Measurements from ENCODE around the gene MAP9. TPM values are rescaled to one million over a fixed set of nuclear protein-coding genes. Genes with fewer than 3 reads are reported as not detected.
"Not testable (repeated sequence)": the region's sequence is repeated elsewhere in the genome, so short reads cannot be mapped to it uniquely, and the experiment has no call there.

The MAP9 gene
- total and polyA plus RNA-seq, 5 donors from 2014 or later = 1.1 to 3.3 (median 2.6) TPM

DNA sequence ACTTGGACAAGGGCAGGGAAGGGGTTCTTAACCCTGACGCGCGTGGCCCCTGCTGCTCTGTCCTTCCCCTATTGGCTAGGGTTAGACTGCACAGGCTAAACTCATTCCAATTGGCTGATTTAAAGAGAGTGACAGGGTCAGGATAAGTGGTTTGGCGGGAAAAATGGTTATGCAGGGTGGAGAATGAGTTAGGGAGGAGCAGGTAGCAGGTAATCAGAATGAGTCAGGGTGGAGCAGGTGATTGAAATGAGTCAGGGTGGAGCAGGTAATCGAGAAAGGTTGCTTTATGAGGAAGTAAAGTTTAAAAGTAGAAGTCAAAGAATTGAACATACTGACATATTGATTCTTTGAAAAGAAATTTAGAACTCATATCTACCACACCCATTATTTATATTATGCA is 64.7 kb downstream of the MAP9 start:
- H3K36me3 Mint-ChIP-seq; H3K27me3 Mint-ChIP-seq; ATAC-seq (ENCODE audit: low read depth in 2 of 2); H3K36me3 ChIP-seq (ENCODE audit: control insufficient read depth, insufficient read depth, low read length); H3K4me1 ChIP-seq (ENCODE audit: control insufficient read depth, insufficient read depth, low read length, poor library complexity, severe bottlenecking); H3K9me3 ChIP-seq (ENCODE audit: control insufficient read depth in 2 of 2, low read length in 2 of 2); H3K9me3 Mint-ChIP-seq; H3K27ac Mint-ChIP-seq; H3K27ac ChIP-seq (ENCODE audit: insufficient read depth, low read length, poor library complexity, severe bottlenecking); H3K4me3 Mint-ChIP-seq; H3K27me3 ChIP-seq (ENCODE audit: control insufficient read depth, insufficient read depth, low read length); DNase-seq; H3K4me3 ChIP-seq (ENCODE audit: low read depth, low read length); H3K4me1 Mint-ChIP-seq: not testable (repeated sequence)

DNA sequence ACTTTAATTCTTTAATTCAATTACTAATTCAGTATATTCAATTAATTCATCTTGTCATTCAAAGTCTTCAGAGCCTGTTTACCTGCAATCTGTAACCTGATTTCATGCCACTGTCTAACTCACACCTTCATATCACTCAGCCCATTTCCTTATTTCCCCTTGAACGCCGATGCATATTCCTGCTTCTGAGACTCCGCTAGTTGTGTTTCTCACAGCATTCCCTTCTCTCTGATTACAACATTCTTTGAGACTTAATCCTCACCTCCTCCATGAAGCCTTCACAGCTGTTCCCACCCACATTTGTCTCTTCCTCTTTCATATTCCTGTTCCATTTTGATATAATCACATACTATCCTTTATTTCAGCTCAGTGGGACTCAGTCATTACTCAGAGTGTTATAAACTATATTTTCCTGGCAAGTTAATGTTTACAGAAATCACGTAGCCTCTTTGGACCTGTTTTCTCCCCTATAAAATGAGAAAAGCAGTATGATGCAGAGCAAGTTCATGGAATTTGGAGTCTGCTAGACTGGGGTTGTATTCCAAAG is 69.0 kb downstream of the MAP9 start:
- H3K4me1 Mint-ChIP-seq = no peaks in the 10 kb centered on the region
- no peak overlapping the region for H3K27ac ChIP-seq (ENCODE audit: insufficient read depth, low read length, poor library complexity, severe bottlenecking)
- no peak overlapping the region for H3K4me3 ChIP-seq (ENCODE audit: low read depth, low read length)
- no peaks in the 10 kb centered on the region for H3K36me3 Mint-ChIP-seq
- no peak for ATAC-seq (ENCODE audit: low read depth in 2 of 2)
- H3K4me1 ChIP-seq (ENCODE audit: control insufficient read depth, insufficient read depth, low read length, poor library complexity, severe bottlenecking) = no peaks in the 10 kb centered on the region
- H3K27me3 ChIP-seq (ENCODE audit: control insufficient read depth, insufficient read depth, low read length) = no peaks in the 10 kb centered on the region
- no peak for DNase-seq
- H3K36me3 ChIP-seq (ENCODE audit: control insufficient read depth, insufficient read depth, low read length) = no peaks in the 10 kb centered on the region
- no peaks in the 10 kb centered on the region for H3K9me3 ChIP-seq (ENCODE audit: control insufficient read depth in 2 of 2, low read length in 2 of 2)
- peaks cover 0 to 9% (median 3%) of the 10 kb centered on the region in 7 donors for H3K9me3 Mint-ChIP-seq
- peaks cover 5% of the 10 kb centered on the region for H3K27me3 Mint-ChIP-seq
- H3K27ac Mint-ChIP-seq = no peak overlapping the region
- H3K4me3 Mint-ChIP-seq = no peak overlapping the region

DNA sequence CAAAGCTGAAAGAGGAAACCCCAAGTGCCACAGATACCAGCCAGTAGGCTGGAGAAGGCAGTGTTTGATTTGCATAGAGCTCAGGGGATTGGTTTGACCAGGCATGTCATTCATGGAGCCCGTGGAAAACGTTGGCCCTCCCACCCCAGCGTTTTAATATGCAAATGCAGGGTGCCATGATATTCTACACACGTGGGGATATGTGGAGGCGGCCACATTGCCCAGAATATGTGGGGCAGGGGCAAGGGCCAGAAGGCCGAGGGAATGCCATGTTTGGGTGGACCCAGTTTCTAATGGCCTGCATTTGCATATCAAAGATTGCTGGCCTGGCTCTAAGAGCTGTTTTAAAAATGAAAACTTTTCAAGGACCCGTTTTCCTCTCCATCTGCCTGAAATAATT is 71.1 kb downstream of the MAP9 start:
- no peaks in the 10 kb centered on the region for H3K36me3 ChIP-seq (ENCODE audit: control insufficient read depth, insufficient read depth, low read length)
- no peak overlapping the region for H3K4me3 Mint-ChIP-seq
- H3K9me3 Mint-ChIP-seq = peaks cover 0 to 4% (median 0%) of the 10 kb centered on the region in 7 donors
- H3K27ac Mint-ChIP-seq = no peak overlapping the region
- H3K36me3 Mint-ChIP-seq = no peaks in the 10 kb centered on the region
- H3K4me1 ChIP-seq (ENCODE audit: control insufficient read depth, insufficient read depth, low read length, poor library complexity, severe bottlenecking) = no peaks in the 10 kb centered on the region
- no peaks in the 10 kb centered on the region for H3K4me1 Mint-ChIP-seq
- ATAC-seq (ENCODE audit: low read depth in 2 of 2) (no peak), DNase-seq (no peak)
- H3K4me3 ChIP-seq (ENCODE audit: low read depth, low read length) = no peak overlapping the region
- H3K27me3 Mint-ChIP-seq = peaks cover 5% of the 10 kb centered on the region
- no peak overlapping the region for H3K27ac ChIP-seq (ENCODE audit: insufficient read depth, low read length, poor library complexity, severe bottlenecking)
- no peaks in the 10 kb centered on the region for H3K27me3 ChIP-seq (ENCODE audit: control insufficient read depth, insufficient read depth, low read length)
- no peaks in the 10 kb centered on the region for H3K9me3 ChIP-seq (ENCODE audit: control insufficient read depth in 2 of 2, low read length in 2 of 2)

DNA sequence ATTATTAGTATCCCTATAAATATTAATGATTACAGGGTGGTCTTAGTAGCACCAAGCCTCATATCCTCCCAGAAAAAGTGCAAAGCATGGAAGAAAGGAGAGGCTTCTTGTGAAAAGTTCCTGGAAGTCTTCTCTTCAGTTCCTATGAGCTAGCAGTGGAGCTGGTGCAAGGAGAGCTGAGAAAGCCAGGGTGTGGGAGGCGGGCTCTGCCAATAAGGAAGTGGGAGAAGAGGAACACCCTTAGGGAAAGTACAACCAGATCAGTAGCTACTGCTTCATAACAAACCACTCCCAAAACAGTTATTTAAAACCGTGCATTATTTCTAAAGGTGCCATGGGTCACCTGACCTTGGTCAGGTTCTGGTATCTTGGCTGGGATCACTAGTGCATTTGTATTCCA is 72.4 kb downstream of the MAP9 start:
- ATAC-seq (ENCODE audit: low read depth in 2 of 2) (no peak), DNase-seq (no peak)
- Histone ChIP-seq H3K4me1 (ENCODE audit: control insufficient read depth, insufficient read depth, low read length, poor library complexity, severe bottlenecking) (no peaks in the 10 kb centered on the region), H3K27ac (ENCODE audit: insufficient read depth, low read length, poor library complexity, severe bottlenecking) (no peak overlapping the region), H3K9me3 (ENCODE audit: control insufficient read depth in 2 of 2, low read length in 2 of 2) (no peaks in the 10 kb centered on the region), H3K36me3 (ENCODE audit: control insufficient read depth, insufficient read depth, low read length) (no peaks in the 10 kb centered on the region), H3K4me3 (ENCODE audit: low read depth, low read length) (no peak overlapping the region), H3K27me3 (ENCODE audit: control insufficient read depth, insufficient read depth, low read length) (no peaks in the 10 kb centered on the region)
- Mint-ChIP-seq H3K27me3 (peaks cover 5% of the 10 kb centered on the region), H3K4me1 (no peaks in the 10 kb centered on the region), H3K9me3 (peaks cover 0 to 4% (median 0%) of the 10 kb centered on the region in 7 donors), H3K27ac (no peak overlapping the region), H3K4me3 (no peak overlapping the region), H3K36me3 (no peaks in the 10 kb centered on the region)

GRCh38 chr4:155299103-155299502 is 77.7 kb downstream of the MAP9 start:
- no peak for DNase-seq
- Mint-ChIP-seq H3K4me1 (no peaks in the 10 kb centered on the region), H3K27me3 (no peaks in the 10 kb centered on the region), H3K27ac (no peak overlapping the region), H3K9me3 (peaks cover 0 to 5% (median 0%) of the 10 kb centered on the region in 7 donors), H3K36me3 (no peaks in the 10 kb centered on the region), H3K4me3 (no peak overlapping the region)
- Histone ChIP-seq H3K4me1 (ENCODE audit: control insufficient read depth, insufficient read depth, low read length, poor library complexity, severe bottlenecking) (no peaks in the 10 kb centered on the region), H3K36me3 (ENCODE audit: control insufficient read depth, insufficient read depth, low read length) (no peaks in the 10 kb centered on the region), H3K27ac (ENCODE audit: insufficient read depth, low read length, poor library complexity, severe bottlenecking) (no peak overlapping the region), H3K9me3 (ENCODE audit: control insufficient read depth in 2 of 2, low read length in 2 of 2) (peaks cover 2 to 8% of the 10 kb centered on the region in 2 experiments), H3K27me3 (ENCODE audit: control insufficient read depth, insufficient read depth, low read length) (no peaks in the 10 kb centered on the region), H3K4me3 (ENCODE audit: low read depth, low read length) (no peak overlapping the region)
- no peak for ATAC-seq (ENCODE audit: low read depth in 2 of 2)

Other genes with a start within 250 kb of the MAP9 start
- not detected for gene NPY2R, start 168.3 kb downstream of the MAP9 start, total RNA-seq
- gene NPY2R, start 168.3 kb downstream of the MAP9 start, polyA plus RNA-seq = not detected